Vagina (tissue), 2 donors: ENCODE measurements around the gene PLA2G5. TPM values are rescaled to one million over a fixed set of nuclear protein-coding genes. Genes with fewer than 3 reads are reported as not detected.

Experiments
- DNase-seq, 2 donors: peaks; one replicate each; pipeline ENCODE4 v3.0.0-alpha.2; 2017; ENCODE audit errors: extremely low spot score in 2 of 2
- H3K27ac ChIP-seq: fragments of 200-600 bp; sonication (generic); one replicate; pipeline ENCODE4 v1.5.1; 2019
- H3K27me3 ChIP-seq: fragments of 200-600 bp; sonication (generic); one replicate; pipeline ENCODE4 v1.5.1; 2019
- H3K36me3 ChIP-seq, 2 donors: fragments of 200-600 bp; sonication (generic); one replicate each; pipeline ENCODE4 v1.5.1; 2017 to 2019
- H3K4me1 ChIP-seq: fragments of 200-600 bp; sonication (generic); one replicate; pipeline ENCODE4 v1.5.1; 2019
- H3K4me3 ChIP-seq, 2 donors: fragments of 200-600 bp; sonication (generic); 1 replicate in 1 of 2; 2 replicates in 1 of 2; pipeline ENCODE4 v1.5.1; 2016 to 2019
- H3K9me3 ChIP-seq: fragments of 200-600 bp; sonication (generic); one replicate; pipeline ENCODE4 v1.5.1; 2019
- CTCF ChIP-seq, 3 experiments: fragments of 450-650 bp in 2 of 3; fragments of 200-600 bp in 1 of 3; sonication (generic) in 1 of 3; IDR thresholded peaks; one replicate each; pipeline ENCODE4 v1.5.1; 2017 to 2019; ENCODE audit warnings: antibody characterized with exemption in 3 of 3, mild to moderate bottlenecking in 2 of 3, moderate library complexity in 2 of 3
- POLR2A ChIP-seq, 2 donors: fragments of 450-650 bp; IDR thresholded peaks; one replicate each; pipeline ENCODE4 v1.6.1; 2017; ENCODE audit warnings: antibody characterized with exemption in 2 of 2, mild to moderate bottlenecking in 2 of 2, moderate library complexity in 2 of 2
- POLR2AphosphoS5 ChIP-seq, 2 donors: sonication (generic); formaldehyde crosslinking; IDR thresholded peaks; one replicate each; pipeline ENCODE4 v1.9.0; 2017; ENCODE audit warnings: antibody characterized with exemption in 2 of 2, mild to moderate bottlenecking in 2 of 2, low read depth in 1 of 2; ENCODE audit not compliant: insufficient read depth in 1 of 2
- intact Hi-C: fragments of 100-400 bp; cut with DNase I; formaldehyde crosslinking; loops from one replicate; pipeline ENCODE4 v1.15.1; 2023
- total RNA-seq: library from RNA; depleted of rRNA; stranded (reverse); fragments of >200 nt; gene quantifications from one replicate; pipeline ENCODE4 v1.2.3, GENCODE V29; 2016

The PLA2G5 gene
- total RNA-seq, 1 donor from 2014 or later = 2.7 TPM

GRCh38 chr1:20137055-20137454 lies 67.1 kb downstream of the PLA2G5 start:
- Histone ChIP-seq H3K9me3 (no peaks in the 10 kb centered on the region), H3K27ac (no peak overlapping the region), H3K4me3 (no peak overlapping the region), H3K27me3 (no peaks in the 10 kb centered on the region), H3K4me1 (no peaks in the 10 kb centered on the region), H3K36me3 (no peaks in the 10 kb centered on the region)
- intact Hi-C loops = no loop called here
- no peak for DNase-seq
- TF ChIP-seq CTCF (IDR thresholded peaks at IDR 0.05) (no peak), POLR2AphosphoS5 (IDR thresholded peaks at IDR 0.05; ENCODE audit: insufficient read depth in 1 of 2, low read depth in 1 of 2) (no peak), POLR2A (IDR thresholded peaks at IDR 0.05) (no peak)

DNA sequence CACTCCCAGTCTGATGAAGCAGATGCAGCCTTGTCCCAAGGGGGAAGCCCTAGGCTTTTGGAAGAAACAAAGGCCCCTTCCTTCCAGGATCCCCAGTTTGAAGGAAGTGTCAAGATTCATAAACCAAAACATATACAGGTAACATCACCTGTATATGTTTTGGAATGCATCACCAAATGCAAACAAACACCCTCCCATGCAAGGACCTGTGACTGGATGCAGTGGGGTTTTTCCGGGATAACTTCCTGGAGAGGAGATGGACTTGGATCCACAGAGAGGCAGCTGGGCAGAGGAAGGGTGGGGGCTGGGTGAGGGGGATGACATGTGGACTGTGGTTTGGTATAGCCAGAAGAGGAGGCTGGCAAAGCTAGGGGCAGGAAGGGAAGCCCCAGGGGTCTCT lies 67.6 kb downstream of the PLA2G5 start:
- Histone ChIP-seq H3K9me3 (no peaks in the 10 kb centered on the region), H3K4me1 (no peaks in the 10 kb centered on the region), H3K4me3 (no peak overlapping the region), H3K36me3 (no peaks in the 10 kb centered on the region), H3K27ac (no peak overlapping the region), H3K27me3 (no peaks in the 10 kb centered on the region)
- TF ChIP-seq POLR2A (IDR thresholded peaks at IDR 0.05) (no peak), POLR2AphosphoS5 (IDR thresholded peaks at IDR 0.05; ENCODE audit: insufficient read depth in 1 of 2, low read depth in 1 of 2) (no peak), CTCF (IDR thresholded peaks at IDR 0.05) (no peak)
- intact Hi-C loops = no loop called here
- DNase-seq = no peak

- H3K27me3 ChIP-seq = no peaks in the 10 kb centered on the region
- no peaks in the 10 kb centered on the region for H3K36me3 ChIP-seq
- intact Hi-C loops = no loop called here
- no peak overlapping the region for H3K4me3 ChIP-seq
- no peaks in the 10 kb centered on the region for H3K9me3 ChIP-seq
- H3K4me1 ChIP-seq = no peaks in the 10 kb centered on the region
- no peak overlapping the region for H3K27ac ChIP-seq
- no peak for TF ChIP-seq POLR2A (IDR thresholded peaks at IDR 0.05)
- no peak for TF ChIP-seq POLR2AphosphoS5 (IDR thresholded peaks at IDR 0.05; ENCODE audit: insufficient read depth in 1 of 2, low read depth in 1 of 2)
- no peak for TF ChIP-seq CTCF (IDR thresholded peaks at IDR 0.05)
- DNase-seq = no peak
Measured at GRCh38 chr1:20138346-20138745, 68.4 kb downstream of the PLA2G5 start.

GRCh38 chr1:20138961-20139550 lies 69.1 kb downstream of the PLA2G5 start, which contains the start of gene PLA2G2F:
Gene PLA2G2F (plus strand): TSS chr1:20139323. CDS start chr1:20139428, 105 bp downstream.
- no peak for DNase-seq
- Histone ChIP-seq H3K9me3 (no peaks in the 10 kb centered on the region), H3K27ac (no peak within 1 kb of the TSS), H3K4me1 (no peaks in the 10 kb centered on the region), H3K4me3 (no peak within 1 kb of the TSS), H3K36me3 (no peaks in the 10 kb centered on the region), H3K27me3 (no peaks in the 10 kb centered on the region)
- intact Hi-C loops = no loop called here
- no peak for TF ChIP-seq POLR2A (IDR thresholded peaks at IDR 0.05)
- no peak for TF ChIP-seq CTCF (IDR thresholded peaks at IDR 0.05)
- no peak for TF ChIP-seq POLR2AphosphoS5 (IDR thresholded peaks at IDR 0.05; ENCODE audit: insufficient read depth in 1 of 2, low read depth in 1 of 2)

DNA sequence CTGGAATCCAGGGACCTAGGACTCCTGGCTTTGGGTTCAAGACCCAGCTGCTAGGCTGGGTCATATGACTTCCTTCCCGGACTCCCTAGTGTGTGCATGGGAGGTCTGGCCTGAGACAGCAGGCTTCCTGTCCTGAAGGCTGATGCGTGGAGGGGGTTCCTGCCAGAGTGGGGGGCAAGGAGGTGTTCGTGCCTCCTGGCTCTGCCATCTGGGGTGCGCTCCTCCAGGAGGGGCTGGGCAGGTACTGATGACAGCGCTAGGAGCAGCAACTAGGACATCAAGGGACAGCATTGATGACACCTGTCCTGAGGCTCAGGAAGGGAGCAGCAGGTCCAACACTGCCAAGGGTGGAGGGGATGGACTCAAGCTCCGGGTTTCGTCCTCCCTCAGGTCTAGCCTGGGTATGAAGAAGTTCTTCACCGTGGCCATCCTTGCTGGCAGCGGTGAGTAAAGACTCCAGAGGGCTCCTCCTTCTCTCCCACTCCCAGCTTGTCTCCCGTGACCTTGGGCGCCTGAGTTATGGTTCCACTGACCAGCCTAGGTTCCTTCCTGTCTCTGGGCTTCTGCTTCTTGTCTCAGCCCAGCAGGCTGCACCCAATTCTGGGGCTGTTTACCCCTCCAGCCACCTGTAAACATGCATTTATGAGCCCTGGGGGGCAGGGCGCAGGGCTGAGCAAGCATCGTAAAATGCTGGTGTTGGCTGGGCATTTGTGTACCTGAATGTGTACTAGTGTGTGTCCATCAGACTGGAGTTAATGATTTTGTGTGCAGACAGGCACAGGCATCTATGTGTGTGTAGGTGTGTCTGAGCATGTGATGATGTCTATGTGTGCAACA lies 70.0 kb downstream of the PLA2G5 start:
- Histone ChIP-seq H3K4me3 (no peak overlapping the region), H3K27me3 (no peaks in the 10 kb centered on the region), H3K36me3 (no peaks in the 10 kb centered on the region), H3K27ac (no peak overlapping the region), H3K4me1 (no peaks in the 10 kb centered on the region), H3K9me3 (no peaks in the 10 kb centered on the region)
- DNase-seq = no peak
- intact Hi-C loops = no loop called here
- TF ChIP-seq CTCF (IDR thresholded peaks at IDR 0.05) (no peak), POLR2AphosphoS5 (IDR thresholded peaks at IDR 0.05; ENCODE audit: insufficient read depth in 1 of 2, low read depth in 1 of 2) (no peak), POLR2A (IDR thresholded peaks at IDR 0.05) (no peak)
